CD4-positive, alpha-beta T cell (primary cell): ENCODE measurements around the gene ATP1A4. TPM values are rescaled to one million over a fixed set of nuclear protein-coding genes. Genes with fewer than 3 reads are reported as not detected.
A peak's percentile ranks its signal among the peaks of the same experiment; 100 is the strongest.

Experiments used
- ATAC-seq: fragments of 200-7000 bp; cut with Tn5 transposase; one replicate; pipeline ENCODE4 v1.10.0; 2022; ENCODE audit warnings: mild to moderate bottlenecking; ENCODE audit not compliant: poor library complexity
- CTCF ChIA-PET: fragments of 350-600 bp; sonication (Branson Sonifier 250); formaldehyde crosslinking; loops from one replicate; lab custom pipeline; 2021; ENCODE audit warnings: antibody characterized with exemption, inconsistent platforms; lab: Charles Lee
- POLR2A ChIA-PET: fragments of 350-600 bp; sonication (Branson Sonifier 250); formaldehyde crosslinking; loops from one replicate; lab custom pipeline; 2021; ENCODE audit warnings: antibody characterized with exemption, inconsistent platforms; lab: Charles Lee
- DNase-seq, 14 experiments: peaks; one replicate each; pipeline ENCODE4 v3.0.0-alpha.2; 2013 to 2020; ENCODE audit warnings: mixed read lengths in 2 of 14
- H3K27ac ChIP-seq, 2 donors: one replicate each; pipeline versions ENCODE4 v1.5.1 to v1.7.0; 2013; ENCODE audit warnings: low read length in 2 of 2, low read depth in 1 of 2, mild to moderate bottlenecking in 1 of 2
- H3K27me3 ChIP-seq, 2 experiments: 1 replicate in 1 of 2; 2 replicates in 1 of 2; pipeline versions ENCODE4 v1.6.1 to v1.7.0; 2013; ENCODE audit warnings: low read length in 2 of 2, control low read depth in 1 of 2, mild to moderate bottlenecking in 1 of 2, moderate library complexity in 1 of 2; ENCODE audit not compliant: insufficient read depth in 2 of 2, control insufficient read depth in 1 of 2
- H3K36me3 ChIP-seq: one replicate; pipeline ENCODE4 v1.6.1; 2013; ENCODE audit warnings: low read length, control low read depth; ENCODE audit not compliant: insufficient read depth
- H3K4me1 ChIP-seq: one replicate; pipeline ENCODE4 v1.6.1; 2013; ENCODE audit warnings: low read length, control low read depth; ENCODE audit not compliant: insufficient read depth
- H3K4me3 ChIP-seq: one replicate; pipeline ENCODE4 v1.5.1; 2013; ENCODE audit warnings: mild to moderate bottlenecking, low read length, moderate library complexity
- H3K9me3 ChIP-seq, 2 experiments: 1 replicate in 1 of 2; 2 replicates in 1 of 2; pipeline versions ENCODE4 v1.6.1 to v1.7.0; 2013; ENCODE audit warnings: low read length in 2 of 2, mild to moderate bottlenecking in 2 of 2, control low read depth in 1 of 2, moderate library complexity in 1 of 2; ENCODE audit not compliant: control insufficient read depth in 1 of 2, insufficient read depth in 1 of 2
- H3K27ac Mint-ChIP-seq: one replicate; pipeline ENCODE4 v1.8.0; 2020; ENCODE audit warnings: mixed read lengths
- H3K27me3 Mint-ChIP-seq: one replicate; pipeline ENCODE4 v1.8.0; 2021; ENCODE audit warnings: mixed read lengths
- H3K36me3 Mint-ChIP-seq: one replicate; pipeline ENCODE4 v1.8.0; 2021; ENCODE audit warnings: low read depth, mixed read lengths
- H3K4me1 Mint-ChIP-seq: one replicate; pipeline ENCODE4 v1.8.0; 2021; ENCODE audit warnings: low read depth, mixed read lengths
- H3K4me3 Mint-ChIP-seq: one replicate; pipeline ENCODE4 v1.8.0; 2020; ENCODE audit warnings: mild to moderate bottlenecking, mixed read lengths
- H3K9me3 Mint-ChIP-seq: one replicate; pipeline ENCODE4 v1.8.0; 2020; ENCODE audit warnings: mixed read lengths
- intact Hi-C, 2 experiments: fragments of 100-400 bp; cut with DNase I in 1 of 2; cut with micrococcal nuclease in 1 of 2; formaldehyde crosslinking; loops; one replicate each; pipeline versions ENCODE4 v1.15.1 to v1.9.0; 2023 to 2025; cut with DNase I, micrococcal nuclease
- total RNA-seq, 174 experiments: library from RNA in 2 of 174; stranded (reverse) in 2 of 174; gene quantifications; one replicate each; pipeline ENCODE4 v1.2.3 and lab custom pipeline; 2021 to 2026
- TF ChIP-seq, protein P1 (sequence below): fragments of 200-600 bp; IDR thresholded peaks from one replicate; pipeline ENCODE4 v1.8.0; 2022; ENCODE audit warnings: antibody characterized with exemption, mild to moderate bottlenecking

ATP1A4 gene
- total RNA-seq, 2 experiments from 2014 or later, result 0.22 TPM; not detected in 1

DNA sequence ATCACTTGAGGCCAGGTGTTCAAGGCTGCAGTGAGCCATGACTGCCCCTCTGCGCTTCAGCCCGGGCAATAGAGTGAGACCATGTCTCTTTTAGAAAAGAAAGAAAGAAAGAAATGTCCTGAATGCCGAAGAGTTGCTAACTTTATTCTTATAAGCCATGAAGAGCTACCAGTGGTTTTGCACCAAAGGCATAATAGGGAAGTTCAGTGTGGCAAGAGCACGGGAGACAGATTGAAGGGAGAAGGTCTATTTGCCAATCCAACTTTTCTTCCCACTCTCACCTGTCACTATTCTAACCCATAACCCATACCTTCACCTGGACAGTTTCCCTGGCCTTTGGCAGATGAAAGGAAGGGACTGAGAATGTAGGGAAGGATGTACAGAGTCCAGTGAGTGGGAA lies 49.4 kb downstream of the ATP1A4 start:
- H3K4me1 Mint-ChIP-seq, result peaks cover 11% of the 10 kb centered on the region
- CTCF ChIA-PET, result interaction anchor here (1.9 kb wide), 1 partner anchor 51 kb away, joined by 7 read pairs; no protein-coding TSS in a partner anchor
- no peaks in the 10 kb centered on the region for H3K36me3 Mint-ChIP-seq
- POLR2A ChIA-PET, result interaction anchor here (1.0 kb wide), 1 partner anchor 62 kb away, joined by 3 read pairs; the partner anchor contains the start of gene DCAF8
- DNase-seq (no peak), ATAC-seq (no peak)
- no peaks in the 10 kb centered on the region for H3K9me3 ChIP-seq
- no peak overlapping the region for H3K27ac ChIP-seq
- no peak overlapping the region for H3K4me3 Mint-ChIP-seq
- H3K27me3 Mint-ChIP-seq, result no peaks in the 10 kb centered on the region
- no peak overlapping the region for H3K4me3 ChIP-seq
- peaks cover 14% of the 10 kb centered on the region for H3K4me1 ChIP-seq
- no peak overlapping the region for H3K27ac Mint-ChIP-seq
- no peaks in the 10 kb centered on the region for H3K36me3 ChIP-seq
- TF ChIP-seq, protein P1, sequence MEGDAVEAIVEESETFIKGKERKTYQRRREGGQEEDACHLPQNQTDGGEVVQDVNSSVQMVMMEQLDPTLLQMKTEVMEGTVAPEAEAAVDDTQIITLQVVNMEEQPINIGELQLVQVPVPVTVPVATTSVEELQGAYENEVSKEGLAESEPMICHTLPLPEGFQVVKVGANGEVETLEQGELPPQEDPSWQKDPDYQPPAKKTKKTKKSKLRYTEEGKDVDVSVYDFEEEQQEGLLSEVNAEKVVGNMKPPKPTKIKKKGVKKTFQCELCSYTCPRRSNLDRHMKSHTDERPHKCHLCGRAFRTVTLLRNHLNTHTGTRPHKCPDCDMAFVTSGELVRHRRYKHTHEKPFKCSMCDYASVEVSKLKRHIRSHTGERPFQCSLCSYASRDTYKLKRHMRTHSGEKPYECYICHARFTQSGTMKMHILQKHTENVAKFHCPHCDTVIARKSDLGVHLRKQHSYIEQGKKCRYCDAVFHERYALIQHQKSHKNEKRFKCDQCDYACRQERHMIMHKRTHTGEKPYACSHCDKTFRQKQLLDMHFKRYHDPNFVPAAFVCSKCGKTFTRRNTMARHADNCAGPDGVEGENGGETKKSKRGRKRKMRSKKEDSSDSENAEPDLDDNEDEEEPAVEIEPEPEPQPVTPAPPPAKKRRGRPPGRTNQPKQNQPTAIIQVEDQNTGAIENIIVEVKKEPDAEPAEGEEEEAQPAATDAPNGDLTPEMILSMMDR, result no peak
- H3K27me3 ChIP-seq, result no peaks in the 10 kb centered on the region
- intact Hi-C loops, result loop anchor here in 1 of 2 experiments (2.0 kb wide), 1 partner anchor 44 kb away; no protein-coding TSS in a partner anchor
- H3K9me3 Mint-ChIP-seq, result no peaks in the 10 kb centered on the region

DNA sequence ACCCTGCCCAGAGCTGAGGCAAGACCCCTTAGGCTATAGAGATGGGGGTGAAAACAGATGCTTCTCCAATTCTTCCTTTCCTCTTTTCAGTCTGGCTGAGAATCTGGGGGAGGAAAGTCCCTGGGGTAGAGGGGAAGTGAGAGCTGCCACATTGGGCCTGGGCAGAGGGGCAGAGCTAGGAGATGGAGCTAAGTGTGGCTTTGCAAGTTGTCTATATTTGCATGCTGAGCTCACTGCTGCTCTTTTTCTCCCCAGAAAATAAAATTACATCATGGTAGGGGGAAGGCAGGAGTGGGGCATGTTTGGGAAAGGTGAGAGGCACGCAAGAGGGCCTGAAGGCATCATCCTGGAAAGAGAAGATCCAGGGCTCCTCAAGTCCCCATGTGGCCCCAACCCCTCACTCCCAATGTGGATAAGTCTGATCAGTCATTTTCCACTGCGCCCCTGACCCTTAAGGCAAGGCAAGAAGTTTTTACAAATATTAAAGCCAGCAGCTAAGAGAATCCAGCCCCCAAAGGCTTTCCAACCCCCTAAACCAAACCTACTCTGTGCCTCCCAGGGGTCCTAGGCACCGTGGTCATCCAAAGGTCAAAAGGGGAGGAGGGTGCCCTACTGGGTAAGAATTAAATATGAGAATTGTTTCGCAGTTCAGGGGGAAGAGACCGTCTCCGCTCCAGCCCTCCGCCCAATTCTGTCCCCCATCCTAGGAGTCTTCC lies 53.3 kb downstream of the ATP1A4 start:
- peak overlapping the region; percentile 93 for H3K4me3 Mint-ChIP-seq
- intact Hi-C loops, result loop anchor here (5.0 kb wide), 2 partner anchors 48 to 107 kb away; partner anchors contain the start of gene IGSF8 (in 1 of the 2)
- CTCF ChIA-PET, result interaction anchor here (1.0 kb wide), 1 partner anchor 87 kb away, joined by 6 read pairs; no protein-coding TSS in a partner anchor
- H3K4me1 Mint-ChIP-seq, result peaks cover 35% of the 10 kb centered on the region
- peak overlapping the region; percentile 97 for H3K4me3 ChIP-seq
- H3K36me3 Mint-ChIP-seq, result no peaks in the 10 kb centered on the region
- POLR2A ChIA-PET, result interaction anchor here (1.0 to 1.4 kb wide), 3 partner anchors 58 to 80 kb away, joined by 3 read pairs; partner anchors contain the start of genes DCAF8 and PEX19
- H3K9me3 Mint-ChIP-seq, result no peaks in the 10 kb centered on the region
- peaks cover 5% of the 10 kb centered on the region for H3K36me3 ChIP-seq
- DNase-seq (peak in 4 of 14 experiments; percentile 19 to 68 (median 44)), ATAC-seq (no peak)
- TF ChIP-seq, protein P1, result no peak
- H3K27ac ChIP-seq, result peak overlapping the region; percentile 13 to 66
- H3K27ac Mint-ChIP-seq, result peak overlapping the region; percentile 76
- H3K9me3 ChIP-seq, result no peaks in the 10 kb centered on the region
- no peaks in the 10 kb centered on the region for H3K27me3 ChIP-seq
- no peaks in the 10 kb centered on the region for H3K27me3 Mint-ChIP-seq
- peaks cover 37% of the 10 kb centered on the region for H3K4me1 ChIP-seq

DNA sequence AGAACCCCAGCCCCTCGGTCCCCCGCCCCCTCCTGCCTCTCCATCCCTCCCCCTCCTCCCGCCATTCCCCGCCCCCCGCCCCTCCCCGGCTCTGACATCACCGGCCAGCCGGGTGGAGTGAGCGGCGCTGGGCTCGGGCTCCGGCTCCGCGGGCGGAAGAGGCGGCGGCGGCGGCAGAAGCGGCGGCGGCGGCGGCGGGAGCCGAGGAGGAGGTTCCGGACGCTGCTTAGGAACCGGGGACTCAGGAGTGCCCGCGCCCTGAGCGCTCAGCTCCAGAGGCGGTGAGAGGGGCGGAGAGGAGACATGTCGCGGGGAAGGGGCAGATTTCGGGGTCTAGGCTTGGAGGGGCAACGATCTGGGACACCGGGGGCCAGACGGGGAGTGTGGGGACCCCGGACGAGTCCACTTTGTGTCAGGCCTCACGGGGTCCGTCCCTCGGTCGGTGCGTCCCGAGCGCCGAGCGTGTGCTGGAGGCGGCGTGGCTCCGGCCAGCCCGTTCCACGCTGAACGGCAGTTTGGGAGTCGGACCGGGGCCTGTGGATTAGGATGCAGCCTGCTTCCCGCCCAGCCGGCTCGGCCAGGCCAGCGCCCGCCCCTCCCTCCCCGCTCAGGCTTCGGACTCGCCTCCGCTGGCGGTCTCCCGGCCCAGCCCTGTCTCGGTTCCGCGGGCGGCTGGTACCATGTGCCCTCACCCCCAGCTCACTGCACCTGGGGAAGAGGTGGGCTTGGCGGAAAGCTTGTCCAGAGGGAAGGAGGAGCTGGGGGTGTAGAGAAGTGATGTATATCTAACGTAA lies 54.0 kb downstream of the ATP1A4 start, which contains the start of gene PEA15:
Gene PEA15, plus strand, starts transcription at position 143 of the 794 bp plus-strand sequence. CDS start 6,161 bp downstream, outside the sequence.
- DNase-seq, result peak; percentile 30 to 85 (median 66)

More for the DNA sequence above, 54.0 kb downstream of the ATP1A4 start, which contains the start of gene PEA15:
- Mint-ChIP-seq H3K4me1 (peaks cover 42% of the 10 kb centered on the region), H3K27ac (peak within 1 kb of the TSS; percentile 76), H3K27me3 (no peaks in the 10 kb centered on the region), H3K4me3 (peak within 1 kb of the TSS; percentile 93), H3K36me3 (no peaks in the 10 kb centered on the region), H3K9me3 (no peaks in the 10 kb centered on the region)
- peak within 1 kb of the TSS; percentile 33 to 71 for H3K27ac ChIP-seq
- peak; percentile 80 for ATAC-seq
- TF ChIP-seq, protein P1, result no peak
- CTCF ChIA-PET, result interaction anchor here (1.0 kb wide), 1 partner anchor 86 kb away, joined by 6 read pairs; no protein-coding TSS in a partner anchor
- intact Hi-C loops, result loop anchor here (5.0 kb wide), 2 partner anchors 47 to 108 kb away; partner anchors contain the start of gene IGSF8 (in 1 of the 2)
- POLR2A ChIA-PET, result interaction anchor here (1.0 to 1.4 kb wide), 3 partner anchors 14 to 80 kb away, joined by 3 to 9 read pairs (median 4); partner anchors contain the start of genes DCAF8 and PEX19
- peak within 1 kb of the TSS; percentile 97 for H3K4me3 ChIP-seq
- no peaks in the 10 kb centered on the region for H3K9me3 ChIP-seq
- peaks cover 42% of the 10 kb centered on the region for H3K4me1 ChIP-seq
- H3K36me3 ChIP-seq, result peaks cover 11% of the 10 kb centered on the region
- no peaks in the 10 kb centered on the region for H3K27me3 ChIP-seq
